ENCODE results near the gene RERE. TPM values are rescaled to one million over a fixed set of nuclear protein-coding genes. Genes with fewer than 3 reads are reported as not detected.
"Not testable (repeated sequence)": the region's sequence is repeated elsewhere in the genome, so short reads cannot be mapped to it uniquely, and the experiment has no call there.

Gene RERE
- total RNA-seq, 2 donors from 2014 or later, result 74.5 to 128 TPM

GRCh38 chr1:8728464-8728863, 89.0 kb downstream of the RERE start:
- intact Hi-C loops (cut with DNase I), result loop anchor here (5.0 kb wide), 1 partner anchor 171 kb away; no protein-coding TSS in a partner anchor
- H3K36me3 ChIP-seq (replicated peaks in 1 of 2; ENCODE audit: insufficient read depth in 1 of 2, low read depth in 2 of 2), result no peaks in the 10 kb centered on the region
- TF ChIP-seq CTCF (IDR thresholded peaks at IDR 0.05), result no peak
- no peak for TF ChIP-seq POLR2A (IDR thresholded peaks at IDR 0.05)
- peaks cover 16% of the 10 kb centered on the region for H3K4me1 ChIP-seq
- H3K27me3 ChIP-seq, result no peaks in the 10 kb centered on the region
- DNase-seq (no peak), ATAC-seq (no peak)
- H3K9me3 ChIP-seq, result no peaks in the 10 kb centered on the region
- no peak overlapping the region for H3K27ac ChIP-seq
- WGBS, 2 donors, result 58 to 73% methylated on average over 3 of the region's 3 CpGs
- no peak overlapping the region for H3K4me3 ChIP-seq

GRCh38 chr1:8727809-8728213, 89.6 kb downstream of the RERE start:
- DNase-seq, result peak in 2 of 4 donors; percentile 34 to 37
- TF ChIP-seq CTCF (IDR thresholded peaks at IDR 0.05), result no peak
- TF ChIP-seq POLR2A (IDR thresholded peaks at IDR 0.05), result no peak
- Histone ChIP-seq H3K36me3 (replicated peaks in 1 of 2; ENCODE audit: insufficient read depth in 1 of 2, low read depth in 2 of 2) (no peaks in the 10 kb centered on the region), H3K4me1 (peaks cover 20% of the 10 kb centered on the region), H3K9me3 (no peaks in the 10 kb centered on the region), H3K27ac (no peak overlapping the region), H3K4me3 (no peak overlapping the region), H3K27me3 (no peaks in the 10 kb centered on the region)
- ATAC-seq, result no peak
- WGBS, 2 donors, result 72 to 76% methylated on average over 4 of the region's 4 CpGs
- intact Hi-C loops (cut with DNase I), result loop anchor here (5.0 kb wide), 1 partner anchor 171 kb away; no protein-coding TSS in a partner anchor

- intact Hi-C loops (cut with DNase I), result loop anchor here (5.0 kb wide), 1 partner anchor 170 kb away; no protein-coding TSS in a partner anchor
- H3K4me3 ChIP-seq; H3K27ac ChIP-seq; ATAC-seq; H3K27me3 ChIP-seq; H3K36me3 ChIP-seq (replicated peaks in 1 of 2; ENCODE audit: insufficient read depth in 1 of 2, low read depth in 2 of 2); DNase-seq; H3K9me3 ChIP-seq: not testable (repeated sequence)
- 90 to 91% methylated on average over 14 of the region's 14 CpGs for WGBS, 2 donors
- peaks cover 20% of the 10 kb centered on the region for H3K4me1 ChIP-seq
These were observed 90.1 kb downstream of the RERE start for GRCh38 chr1:8727316-8727715.

- H3K27ac ChIP-seq; DNase-seq; H3K36me3 ChIP-seq (replicated peaks in 1 of 2; ENCODE audit: insufficient read depth in 1 of 2, low read depth in 2 of 2); H3K9me3 ChIP-seq; H3K27me3 ChIP-seq; H3K4me3 ChIP-seq: not testable (repeated sequence)
- intact Hi-C loops (cut with DNase I), result loop anchor here (5.0 kb wide), 1 partner anchor 169 kb away; no protein-coding TSS in a partner anchor
- peaks cover 23% of the 10 kb centered on the region for H3K4me1 ChIP-seq
- 37 to 50% methylated on average over 5 to 7 of the region's 7 CpGs for WGBS, 2 donors
- peak; percentile 31 for ATAC-seq
These were observed 90.6 kb downstream of the RERE start for GRCh38 chr1:8726801-8727186.

- DNase-seq, result no peak
- no peak for TF ChIP-seq POLR2A (IDR thresholded peaks at IDR 0.05)
- H3K27me3 ChIP-seq, result no peaks in the 10 kb centered on the region
- H3K4me1 ChIP-seq, result peaks cover 27% of the 10 kb centered on the region
- H3K36me3 ChIP-seq (replicated peaks in 1 of 2; ENCODE audit: insufficient read depth in 1 of 2, low read depth in 2 of 2), result no peaks in the 10 kb centered on the region
- no peaks in the 10 kb centered on the region for H3K9me3 ChIP-seq
- H3K27ac ChIP-seq, result no peak overlapping the region
- ATAC-seq, result no peak
- intact Hi-C loops (cut with DNase I), result no loop called here
- WGBS, 2 donors, result 16 to 17% methylated on average over 2 of the region's 2 CpGs
- H3K4me3 ChIP-seq, result no peak overlapping the region
These were observed 94.4 kb downstream of the RERE start for GRCh38 chr1:8723010-8723409.

GRCh38 chr1:8722366-8722765, 95.1 kb downstream of the RERE start:
- DNase-seq (no peak), ATAC-seq (no peak)
- peaks cover 33% of the 10 kb centered on the region for H3K4me1 ChIP-seq
- WGBS, 2 donors, result 91% methylated on average over 3 of the region's 3 CpGs
- H3K4me3 ChIP-seq, result no peak overlapping the region
- intact Hi-C loops (cut with DNase I), result no loop called here
- H3K27ac ChIP-seq, result no peak overlapping the region
- no peaks in the 10 kb centered on the region for H3K9me3 ChIP-seq
- H3K36me3 ChIP-seq (replicated peaks in 1 of 2; ENCODE audit: insufficient read depth in 1 of 2, low read depth in 2 of 2), result no peaks in the 10 kb centered on the region
- no peaks in the 10 kb centered on the region for H3K27me3 ChIP-seq
- TF ChIP-seq POLR2A (IDR thresholded peaks at IDR 0.05) (no peak), CTCF (IDR thresholded peaks at IDR 0.05) (no peak)

All from body of pancreas (tissue), 4 donors.